SU-DHL-6 (cell line): ENCODE measurements around the gene OSBPL10.

Source experiments
- EZH2phosphoT487 ChIP-seq: fragments of 200-600 bp; sonication (generic), shearing (Covaris generic); conservative IDR thresholded peaks from 2 replicates; pipeline ENCODE4 v1.6.1; 2018; ENCODE audit warnings: mild to moderate bottlenecking, antibody characterized with exemption, low read length, moderate library complexity, mixed read lengths
- TF ChIP-seq, protein P1 (sequence below): fragments of 200-600 bp; sonication (generic); IDR thresholded peaks from one replicate; pipeline ENCODE4 v1.5.1; 2017; ENCODE audit warnings: antibody characterized with exemption, mild to moderate bottlenecking, low read length, moderate library complexity; ENCODE audit not compliant: insufficient read depth, poor library complexity, severe bottlenecking

DNA sequence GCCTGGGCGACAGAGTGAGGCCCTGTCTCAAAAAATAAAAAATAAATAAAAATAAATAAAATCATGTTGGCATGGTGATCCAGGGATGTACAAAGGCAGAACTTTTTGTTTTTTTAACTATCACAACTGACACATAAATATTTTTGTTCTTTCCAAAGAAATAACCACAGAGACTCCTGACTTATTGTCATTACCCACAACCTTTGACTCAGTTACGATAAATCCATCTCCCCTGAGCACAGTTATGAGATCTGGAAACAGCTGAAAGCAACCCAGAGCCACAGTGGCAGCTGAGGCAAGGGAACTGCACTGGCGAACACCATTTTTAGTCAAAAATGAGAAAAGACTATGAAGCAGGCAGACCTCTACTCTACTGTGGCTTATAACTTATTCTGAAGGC lies 24.0 kb downstream of the OSBPL10 start:
- TF ChIP-seq, protein P1, sequence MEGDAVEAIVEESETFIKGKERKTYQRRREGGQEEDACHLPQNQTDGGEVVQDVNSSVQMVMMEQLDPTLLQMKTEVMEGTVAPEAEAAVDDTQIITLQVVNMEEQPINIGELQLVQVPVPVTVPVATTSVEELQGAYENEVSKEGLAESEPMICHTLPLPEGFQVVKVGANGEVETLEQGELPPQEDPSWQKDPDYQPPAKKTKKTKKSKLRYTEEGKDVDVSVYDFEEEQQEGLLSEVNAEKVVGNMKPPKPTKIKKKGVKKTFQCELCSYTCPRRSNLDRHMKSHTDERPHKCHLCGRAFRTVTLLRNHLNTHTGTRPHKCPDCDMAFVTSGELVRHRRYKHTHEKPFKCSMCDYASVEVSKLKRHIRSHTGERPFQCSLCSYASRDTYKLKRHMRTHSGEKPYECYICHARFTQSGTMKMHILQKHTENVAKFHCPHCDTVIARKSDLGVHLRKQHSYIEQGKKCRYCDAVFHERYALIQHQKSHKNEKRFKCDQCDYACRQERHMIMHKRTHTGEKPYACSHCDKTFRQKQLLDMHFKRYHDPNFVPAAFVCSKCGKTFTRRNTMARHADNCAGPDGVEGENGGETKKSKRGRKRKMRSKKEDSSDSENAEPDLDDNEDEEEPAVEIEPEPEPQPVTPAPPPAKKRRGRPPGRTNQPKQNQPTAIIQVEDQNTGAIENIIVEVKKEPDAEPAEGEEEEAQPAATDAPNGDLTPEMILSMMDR = no peak
- no peak for TF ChIP-seq EZH2phosphoT487
